HL-60 (cell line): Measurements from ENCODE around the gene LMAN1L. TPM values are rescaled to one million over a fixed set of nuclear protein-coding genes. Genes with fewer than 3 reads are reported as not detected.

ENCODE experiments used
- microRNA-seq: library from miRNA; unstranded; fragments of <30 nt; microRNA quantifications from one replicate; pipeline ENCODE4, GENCODE V29; 2018

Gene LMAN1L

Small RNA genes lying within 50 kb of the gene (microRNA-seq; reads per million reads assigned to microRNA genes)
- gene MIR4513, result not detected
- gene MIR6882, result 1.5 reads per million
